OCI-LY1 (cell line): Measurements from ENCODE around the gene INTS13.

Source experiments
- EZH2 ChIP-seq: fragments of 200-600 bp; sonication (generic), shearing (Covaris generic); IDR thresholded peaks from 2 replicates; pipeline ENCODE4 v1.8.0; 2017; ENCODE audit warnings: borderline replicate concordance, mixed run types, mild to moderate bottlenecking, antibody characterized with exemption, low read length, moderate library complexity, mixed read lengths
- TF ChIP-seq, protein P1 (sequence below): fragments of 200-600 bp; sonication (generic), shearing (Covaris generic); IDR thresholded peaks from 2 replicates; pipeline ENCODE4 v1.5.1; 2017; ENCODE audit warnings: mild to moderate bottlenecking, antibody characterized with exemption, low read length, moderate library complexity, mixed read lengths

DNA sequence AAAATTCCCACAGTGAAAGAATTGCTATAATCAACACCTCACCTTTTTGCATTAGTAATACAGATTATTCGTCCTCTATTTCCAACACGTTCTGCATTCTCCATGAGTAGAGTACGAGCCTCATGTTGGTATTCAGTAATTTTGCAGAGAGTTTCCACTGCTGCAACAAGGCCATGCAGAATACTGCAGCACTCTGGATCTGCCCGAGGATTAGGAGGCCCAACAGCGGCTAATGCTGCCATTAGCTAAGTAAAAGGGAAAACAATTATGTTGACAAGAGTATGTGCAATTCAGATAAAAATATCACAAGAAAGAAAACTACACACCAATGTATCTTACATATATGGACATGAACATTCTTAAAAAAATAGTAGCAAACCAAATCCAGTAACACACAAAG lies 9.1 kb downstream of the INTS13 start:
- TF ChIP-seq, protein P1, sequence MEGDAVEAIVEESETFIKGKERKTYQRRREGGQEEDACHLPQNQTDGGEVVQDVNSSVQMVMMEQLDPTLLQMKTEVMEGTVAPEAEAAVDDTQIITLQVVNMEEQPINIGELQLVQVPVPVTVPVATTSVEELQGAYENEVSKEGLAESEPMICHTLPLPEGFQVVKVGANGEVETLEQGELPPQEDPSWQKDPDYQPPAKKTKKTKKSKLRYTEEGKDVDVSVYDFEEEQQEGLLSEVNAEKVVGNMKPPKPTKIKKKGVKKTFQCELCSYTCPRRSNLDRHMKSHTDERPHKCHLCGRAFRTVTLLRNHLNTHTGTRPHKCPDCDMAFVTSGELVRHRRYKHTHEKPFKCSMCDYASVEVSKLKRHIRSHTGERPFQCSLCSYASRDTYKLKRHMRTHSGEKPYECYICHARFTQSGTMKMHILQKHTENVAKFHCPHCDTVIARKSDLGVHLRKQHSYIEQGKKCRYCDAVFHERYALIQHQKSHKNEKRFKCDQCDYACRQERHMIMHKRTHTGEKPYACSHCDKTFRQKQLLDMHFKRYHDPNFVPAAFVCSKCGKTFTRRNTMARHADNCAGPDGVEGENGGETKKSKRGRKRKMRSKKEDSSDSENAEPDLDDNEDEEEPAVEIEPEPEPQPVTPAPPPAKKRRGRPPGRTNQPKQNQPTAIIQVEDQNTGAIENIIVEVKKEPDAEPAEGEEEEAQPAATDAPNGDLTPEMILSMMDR = no peak
- TF ChIP-seq EZH2 = no peak
